Lower leg skin (tissue), 4 donors: ENCODE measurements around the gene TLR6. TPM values are rescaled to one million over a fixed set of nuclear protein-coding genes. Genes with fewer than 3 reads are reported as not detected.
"Not testable (repeated sequence)": the region's sequence is repeated elsewhere in the genome, so short reads cannot be mapped to it uniquely, and the experiment has no call there.

ENCODE experiments used
- DNase-seq, 2 donors: peaks; one replicate each; pipeline ENCODE4 v3.0.0-alpha.2; 2019; ENCODE audit warnings: low spot score in 2 of 2
- H3K4me3 ChIP-seq: fragments of 200-600 bp; sonication (generic); 2 replicates; pipeline ENCODE4 v1.5.1; 2017; ENCODE audit warnings: mild to moderate bottlenecking, low read depth; ENCODE audit not compliant: poor library complexity, severe bottlenecking
- POLR2A ChIP-seq, 2 donors: fragments of 450-650 bp; IDR thresholded peaks; one replicate each; pipeline ENCODE4 v1.6.1; 2016 to 2017; ENCODE audit warnings: antibody characterized with exemption in 2 of 2, mild to moderate bottlenecking in 1 of 2, moderate library complexity in 1 of 2
- WGBS, 2 donors: methylation state at CpG; one replicate each; pipeline ENCODE4 v1.1.5; 2018; 5-methylcytosine and 5-hydroxymethylcytosine counted together
- intact Hi-C: fragments of 100-400 bp; cut with DNase I; formaldehyde crosslinking; loops from one replicate; pipeline ENCODE4 v1.15.0; 2023; ENCODE audit warnings: low total_unique reads
- total RNA-seq, 4 donors: library from RNA; depleted of rRNA; stranded (reverse); fragments of >200 nt; gene quantifications; one replicate each; pipeline ENCODE4 v1.1.0, GENCODE V29; 2016
- TF ChIP-seq, protein P1 (sequence below), 3 donors: fragments of 450-650 bp; IDR thresholded peaks; one replicate each; pipeline ENCODE4 v1.5.1; 2016; ENCODE audit warnings: antibody characterized with exemption in 3 of 3, mild to moderate bottlenecking in 3 of 3, moderate library complexity in 2 of 3

TLR6 gene
- total RNA-seq, 4 donors from 2014 or later: 1.1 to 4.0 (median 2.2) TPM

DNA sequence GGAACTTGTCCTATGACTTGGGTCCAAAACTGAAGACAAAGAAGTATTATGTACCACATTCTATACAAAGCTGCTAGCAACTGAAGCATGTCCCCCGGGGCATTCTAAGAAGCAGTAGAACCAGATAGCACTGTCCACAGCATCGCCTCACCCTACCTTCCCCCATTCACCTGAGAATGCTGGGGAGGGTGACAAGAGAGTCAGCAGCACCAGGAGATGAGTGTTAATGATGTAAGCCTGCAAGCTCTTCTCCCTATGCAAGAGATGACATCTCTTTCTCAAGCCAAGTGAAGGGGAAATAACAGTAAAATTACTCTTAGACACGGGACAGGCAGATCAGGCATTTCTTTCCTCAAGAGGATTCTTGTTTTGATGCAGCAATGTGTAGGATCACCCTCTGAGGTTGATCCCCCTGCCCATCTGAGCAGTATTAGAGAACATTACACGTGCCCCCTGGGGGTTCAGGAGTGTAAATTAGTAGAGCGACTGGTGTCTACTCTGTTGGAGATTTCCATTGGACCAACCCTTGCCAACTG, 38.1 kb downstream of the TLR6 start:
- intact Hi-C loops: no loop called here
- 54 to 68% methylated on average over 5 of the region's 5 CpGs for WGBS, 2 donors
- H3K4me3 ChIP-seq: no peak overlapping the region
- no peak for DNase-seq
- TF ChIP-seq, protein P1, sequence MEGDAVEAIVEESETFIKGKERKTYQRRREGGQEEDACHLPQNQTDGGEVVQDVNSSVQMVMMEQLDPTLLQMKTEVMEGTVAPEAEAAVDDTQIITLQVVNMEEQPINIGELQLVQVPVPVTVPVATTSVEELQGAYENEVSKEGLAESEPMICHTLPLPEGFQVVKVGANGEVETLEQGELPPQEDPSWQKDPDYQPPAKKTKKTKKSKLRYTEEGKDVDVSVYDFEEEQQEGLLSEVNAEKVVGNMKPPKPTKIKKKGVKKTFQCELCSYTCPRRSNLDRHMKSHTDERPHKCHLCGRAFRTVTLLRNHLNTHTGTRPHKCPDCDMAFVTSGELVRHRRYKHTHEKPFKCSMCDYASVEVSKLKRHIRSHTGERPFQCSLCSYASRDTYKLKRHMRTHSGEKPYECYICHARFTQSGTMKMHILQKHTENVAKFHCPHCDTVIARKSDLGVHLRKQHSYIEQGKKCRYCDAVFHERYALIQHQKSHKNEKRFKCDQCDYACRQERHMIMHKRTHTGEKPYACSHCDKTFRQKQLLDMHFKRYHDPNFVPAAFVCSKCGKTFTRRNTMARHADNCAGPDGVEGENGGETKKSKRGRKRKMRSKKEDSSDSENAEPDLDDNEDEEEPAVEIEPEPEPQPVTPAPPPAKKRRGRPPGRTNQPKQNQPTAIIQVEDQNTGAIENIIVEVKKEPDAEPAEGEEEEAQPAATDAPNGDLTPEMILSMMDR (IDR thresholded peaks at IDR 0.05): no peak

DNA sequence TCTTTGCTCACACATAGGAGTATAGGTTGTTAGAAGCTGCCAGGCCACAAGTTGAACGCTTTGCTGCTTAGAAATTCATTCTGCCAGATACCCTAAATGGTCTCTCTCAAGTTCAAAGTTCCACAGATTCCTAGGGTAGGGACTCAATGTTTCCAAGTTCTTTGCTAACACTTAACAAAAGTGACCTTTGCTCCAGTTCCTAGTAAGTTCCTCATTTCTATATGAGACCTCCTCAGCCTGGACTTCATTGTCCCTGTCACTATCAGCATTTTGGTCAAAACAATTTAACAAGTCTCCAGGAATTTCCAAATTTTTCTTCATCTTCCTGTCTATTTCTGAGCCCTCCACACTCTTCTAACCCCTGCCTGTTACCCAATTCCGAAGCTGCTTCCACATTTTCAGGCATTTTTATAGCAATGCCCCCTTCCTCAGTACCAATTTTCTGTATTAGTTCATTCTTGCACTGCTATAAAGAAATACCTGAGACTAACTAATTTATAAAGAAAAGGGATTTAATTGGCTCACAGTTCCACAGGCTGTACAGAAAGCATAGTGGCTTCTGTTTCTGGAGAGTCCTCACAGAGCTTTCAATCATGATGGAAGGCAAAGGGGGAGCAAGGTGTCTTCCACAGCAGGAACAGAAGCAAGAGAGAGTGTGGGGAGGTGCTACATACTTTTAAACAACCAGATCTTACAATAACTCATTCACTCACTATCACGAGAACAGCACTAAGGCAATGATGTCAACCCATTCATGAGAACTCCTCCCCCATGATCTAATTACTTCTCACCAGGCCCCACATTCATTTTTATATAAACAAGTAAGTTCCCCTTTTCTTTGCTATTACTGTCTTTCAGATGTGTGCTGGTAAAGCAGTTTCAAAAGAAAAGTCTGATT, 40.5 kb downstream of the TLR6 start:
- WGBS, 2 donors: 69 to 73% methylated on average over 3 of the region's 3 CpGs
- TF ChIP-seq, protein P1 (IDR thresholded peaks at IDR 0.05): no peak
- TF ChIP-seq POLR2A (IDR thresholded peaks at IDR 0.05): no peak
- no peak overlapping the region for H3K4me3 ChIP-seq
- no peak for DNase-seq
- intact Hi-C loops: no loop called here

DNA sequence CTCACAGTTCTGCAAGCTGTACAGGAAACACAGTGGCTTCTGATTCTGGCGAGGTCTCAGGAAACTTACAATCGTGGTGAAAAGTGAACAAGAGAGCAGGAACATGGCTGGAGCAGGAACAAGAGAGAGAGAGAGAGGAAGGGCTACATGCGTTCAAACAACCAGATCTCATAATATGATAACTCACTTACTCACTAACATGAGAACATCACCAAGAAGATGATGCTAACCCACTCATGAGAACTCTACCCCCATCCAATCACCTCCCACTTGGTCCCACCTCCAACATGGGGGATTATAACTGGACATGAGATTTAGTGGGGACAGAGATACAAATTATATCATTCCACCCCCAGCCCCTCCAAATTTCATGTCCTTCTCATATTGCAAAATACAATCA, 42.2 kb downstream of the TLR6 start:
- intact Hi-C loops: no loop called here
- 66 to 69% methylated on average over 3 of the region's 3 CpGs for WGBS, 2 donors
- TF ChIP-seq POLR2A (IDR thresholded peaks at IDR 0.05): no peak
- TF ChIP-seq, protein P1 (IDR thresholded peaks at IDR 0.05): no peak
- H3K4me3 ChIP-seq: no peak overlapping the region
- no peak for DNase-seq

DNA sequence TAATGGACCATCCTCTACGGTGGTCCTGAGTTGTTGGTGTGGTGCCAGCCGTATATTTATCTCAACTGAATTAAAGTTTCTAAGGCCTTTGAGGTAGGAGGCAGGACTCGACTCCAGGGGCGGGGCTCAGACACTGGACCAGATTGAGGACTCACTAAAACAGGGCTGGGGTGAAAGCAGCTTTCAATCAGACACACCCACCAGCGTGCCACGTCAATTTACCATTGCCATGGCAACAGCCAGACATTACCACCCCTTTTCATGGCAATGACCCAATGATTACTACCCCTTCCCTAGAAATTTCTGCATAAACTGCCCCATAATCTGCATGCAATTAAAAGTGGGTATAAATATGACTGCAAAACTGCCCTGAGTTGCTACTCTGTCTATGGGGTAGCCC, 45.3 kb downstream of the TLR6 start:
- TF ChIP-seq POLR2A (IDR thresholded peaks at IDR 0.05): no peak
- TF ChIP-seq, protein P1 (IDR thresholded peaks at IDR 0.05): no peak
- no peak for DNase-seq
- intact Hi-C loops: no loop called here
- 81 to 85% methylated on average over 6 of the region's 6 CpGs for WGBS, 2 donors
- no peak overlapping the region for H3K4me3 ChIP-seq

DNA sequence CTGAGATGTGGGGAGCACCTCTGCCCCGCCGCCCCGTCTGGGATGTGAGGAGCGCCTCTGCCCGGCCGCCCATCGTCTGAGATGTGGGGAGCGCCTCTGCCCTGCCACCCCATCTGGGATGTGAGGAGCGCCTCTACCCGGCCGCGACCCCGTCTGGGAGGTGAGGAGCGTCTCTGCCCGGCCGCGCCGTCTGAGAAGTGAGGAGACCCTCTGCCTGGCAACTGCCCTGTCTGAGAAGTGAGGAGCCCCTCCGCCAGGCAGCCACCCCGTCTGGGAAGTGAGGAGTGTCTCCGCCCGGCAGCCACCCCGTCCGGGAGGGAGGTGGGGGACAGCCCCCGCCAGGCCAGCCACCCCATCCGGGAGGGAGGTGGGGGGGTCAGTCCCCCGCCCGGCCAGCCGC, 49.2 kb downstream of the TLR6 start:
- intact Hi-C loops, DNase-seq, H3K4me3 ChIP-seq: not testable (repeated sequence)
- 95 to 97% methylated on average over 7 to 8 of the region's 29 CpGs for WGBS, 2 donors

DNA sequence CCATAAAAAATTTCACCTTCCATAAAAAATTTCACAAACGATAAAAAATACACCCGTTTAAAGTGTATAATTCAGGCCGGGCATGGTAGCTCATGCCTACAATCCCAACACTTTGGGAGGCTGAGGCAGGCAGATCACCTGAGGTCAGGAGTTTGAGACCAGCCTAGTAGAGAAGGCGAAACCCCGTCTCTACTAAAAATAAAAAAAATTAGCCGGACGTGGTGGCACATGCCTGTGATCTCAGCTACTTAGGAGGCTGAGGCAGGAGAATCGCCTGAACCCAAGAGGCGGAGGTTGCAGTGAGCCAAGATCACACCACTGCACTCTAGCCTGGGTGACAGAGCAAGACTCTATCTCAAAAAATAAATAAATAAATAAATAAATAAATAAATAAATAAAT, 50.4 kb downstream of the TLR6 start:
- H3K4me3 ChIP-seq, intact Hi-C loops, DNase-seq: not testable (repeated sequence)
- 75 to 79% methylated on average over 9 of the region's 9 CpGs for whole genome bisulfite sequencing, 2 donors
